GM23248 (cell line): ENCODE results near the gene OR4E1.

ENCODE experiments used
- EZH2 ChIP-seq: fragments of 200-600 bp; sonication (generic); IDR thresholded peaks from 2 replicates; pipeline ENCODE4 v1.6.1; 2018; ENCODE audit warnings: antibody characterized with exemption, mild to moderate bottlenecking; ENCODE audit not compliant: insufficient read depth, poor library complexity, severe bottlenecking
- EZH2phosphoT487 ChIP-seq: fragments of 200-600 bp; sonication (generic); IDR thresholded peaks from 2 replicates; pipeline ENCODE4 v1.6.1; 2018; ENCODE audit warnings: antibody characterized with exemption, moderate library complexity, mild to moderate bottlenecking, low read depth; ENCODE audit not compliant: insufficient read depth

GRCh38 chr14:21686468-21686867 is 12.8 kb upstream of the OR4E1 start:
- no peak for TF ChIP-seq EZH2
- no peak for TF ChIP-seq EZH2phosphoT487
